Amniotic stem cell (primary cell): Measurements from ENCODE around the gene ASIC1.
"Not testable (repeated sequence)": the region's sequence is repeated elsewhere in the genome, so short reads cannot be mapped to it uniquely, and the experiment has no call there.

ENCODE experiments used
- DNase-seq: peaks from one replicate; lab custom pipeline; 2025; lab: John Stamatoyannopoulos, UW

The ASIC1 gene

DNA sequence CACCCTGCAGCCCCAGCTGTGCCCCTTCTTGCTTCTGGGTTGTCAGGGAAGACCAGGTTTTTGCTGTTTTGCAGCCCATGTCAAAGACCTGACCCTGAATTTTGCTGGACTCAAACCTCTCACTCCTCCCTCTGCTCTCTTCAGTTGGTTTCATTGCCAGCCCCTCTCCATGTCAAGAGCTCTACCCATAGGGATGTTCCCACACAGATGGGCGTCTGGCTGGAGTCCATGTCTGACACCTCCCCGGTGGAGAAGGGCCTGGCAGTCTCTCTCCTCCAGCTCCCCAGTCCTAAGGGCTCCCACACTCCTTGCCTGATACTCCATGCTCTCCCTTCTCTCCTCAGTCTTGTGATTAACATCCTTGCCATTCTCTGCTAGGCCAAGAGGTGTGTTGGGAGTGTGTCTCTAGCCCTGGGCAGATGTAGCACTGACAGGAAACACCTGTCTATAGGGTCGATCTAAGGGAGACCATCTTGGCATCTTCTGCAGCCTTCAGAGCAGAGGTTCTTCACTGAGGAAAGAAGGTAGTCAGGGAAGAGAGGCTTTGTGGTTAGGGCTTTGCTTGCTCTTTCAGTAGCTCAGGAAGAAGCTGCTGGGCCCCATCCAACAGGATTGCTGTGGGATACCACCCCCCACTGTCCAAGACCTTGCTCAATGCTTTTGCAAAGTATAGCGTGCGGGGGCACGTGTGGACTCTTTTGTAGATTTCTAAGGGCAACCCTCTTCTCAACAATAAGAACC is 4.7 kb downstream of the ASIC1 start:
- no peak for DNase-seq

DNA sequence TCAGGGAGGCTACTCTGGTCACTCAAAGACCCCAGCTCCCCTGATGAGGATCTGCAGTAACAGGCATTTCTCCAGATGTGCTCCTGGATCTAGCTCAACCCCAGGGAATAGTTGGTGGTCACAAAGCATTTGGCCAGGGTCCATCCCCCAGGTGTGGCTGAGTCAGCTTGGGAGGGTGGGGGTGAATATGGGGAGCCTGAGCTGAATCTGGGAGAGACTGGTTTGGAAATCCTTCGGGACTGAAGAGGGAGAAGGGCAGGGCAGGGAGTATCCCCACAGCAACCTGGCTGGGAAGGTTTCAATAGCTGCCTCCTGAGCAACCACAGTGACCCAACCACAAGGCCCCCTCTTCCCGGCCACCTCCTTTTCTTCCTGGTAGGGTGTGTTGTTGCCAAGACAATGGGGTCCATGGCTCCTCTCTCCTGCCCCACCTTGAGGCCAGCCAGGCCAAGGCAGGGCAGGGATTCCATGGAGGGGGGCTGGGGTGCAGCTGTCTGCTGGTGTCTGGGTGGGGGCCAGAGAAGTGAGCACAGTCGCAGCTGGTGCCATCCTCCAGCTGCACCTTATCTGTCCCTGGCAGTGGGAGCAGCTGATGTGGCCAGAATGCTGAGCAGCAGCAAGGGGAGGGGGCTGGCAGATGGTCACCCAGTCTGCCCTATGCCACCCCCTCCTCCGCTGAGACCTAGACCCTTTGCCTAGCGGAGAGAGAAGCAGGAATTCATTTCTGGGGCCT is 5.5 kb downstream of the ASIC1 start:
- DNase-seq, result no peak

DNA sequence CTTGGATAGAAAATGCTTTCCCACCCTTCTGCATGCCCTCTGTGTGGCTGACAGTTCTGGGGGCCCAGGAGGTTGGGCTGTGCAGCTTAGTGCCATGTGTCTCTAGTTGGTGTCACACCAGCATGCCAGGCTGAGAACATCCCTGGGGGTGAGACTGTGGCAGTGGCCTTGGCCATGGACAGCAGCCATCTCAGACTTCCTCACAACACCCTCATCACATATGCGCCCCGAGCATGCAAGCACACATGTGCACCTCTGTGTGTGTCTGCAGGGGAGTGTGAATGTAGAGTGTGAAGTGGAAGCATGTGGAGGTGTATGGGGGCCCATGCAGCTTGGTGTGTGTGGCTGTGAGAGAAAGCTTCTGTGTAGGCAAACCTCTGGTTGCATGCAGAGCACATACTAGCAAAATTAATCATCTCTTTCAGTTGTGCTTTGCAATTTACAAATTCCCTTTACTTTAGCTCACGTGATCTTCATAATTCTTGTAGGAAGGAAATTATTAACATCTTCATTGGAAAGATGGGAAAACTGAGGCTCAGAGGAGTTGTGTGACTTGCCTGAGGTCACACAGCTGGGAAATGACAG is 8.4 kb downstream of the ASIC1 start:
- DNase-seq, result no peak

DNA sequence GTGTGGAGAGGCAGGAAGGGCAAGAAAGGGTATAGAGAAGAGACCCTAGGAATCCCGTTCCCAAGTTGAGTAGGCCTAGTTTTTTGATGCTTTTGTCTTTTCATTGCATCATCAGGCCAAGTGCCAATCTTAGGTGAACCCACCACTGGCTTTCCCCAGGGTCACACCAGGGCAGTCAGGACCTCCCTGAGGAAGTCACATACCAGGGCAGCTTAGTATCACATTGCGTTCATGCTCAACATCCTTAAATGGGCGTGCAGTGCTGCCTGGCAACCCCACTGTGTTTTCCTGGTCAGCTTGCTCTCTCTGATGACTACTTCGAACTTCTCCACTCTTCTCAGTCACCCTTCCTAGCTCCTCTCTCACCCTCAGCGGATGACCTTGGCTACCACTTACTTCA is 9.0 kb downstream of the ASIC1 start:
- peak; percentile 69 for DNase-seq

DNA sequence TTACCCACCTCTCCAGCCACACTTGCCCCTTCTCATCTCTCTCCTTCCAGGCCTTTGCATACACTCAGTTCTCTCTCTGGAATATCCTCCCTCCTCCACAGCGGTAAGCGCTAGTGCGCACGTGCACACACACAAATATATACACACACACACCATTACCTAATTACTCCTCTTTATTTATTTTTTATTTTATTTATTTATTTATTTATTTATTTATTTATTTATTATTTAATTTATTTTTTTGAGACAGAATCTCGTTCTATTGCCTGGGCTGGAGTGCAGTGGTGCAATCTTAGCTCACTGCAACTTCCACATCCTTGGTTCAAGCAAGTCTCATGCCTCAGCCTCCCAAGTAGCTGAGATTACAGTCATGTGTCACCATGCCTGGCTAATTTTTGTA is 11.7 kb downstream of the ASIC1 start:
- no peak for DNase-seq

DNA sequence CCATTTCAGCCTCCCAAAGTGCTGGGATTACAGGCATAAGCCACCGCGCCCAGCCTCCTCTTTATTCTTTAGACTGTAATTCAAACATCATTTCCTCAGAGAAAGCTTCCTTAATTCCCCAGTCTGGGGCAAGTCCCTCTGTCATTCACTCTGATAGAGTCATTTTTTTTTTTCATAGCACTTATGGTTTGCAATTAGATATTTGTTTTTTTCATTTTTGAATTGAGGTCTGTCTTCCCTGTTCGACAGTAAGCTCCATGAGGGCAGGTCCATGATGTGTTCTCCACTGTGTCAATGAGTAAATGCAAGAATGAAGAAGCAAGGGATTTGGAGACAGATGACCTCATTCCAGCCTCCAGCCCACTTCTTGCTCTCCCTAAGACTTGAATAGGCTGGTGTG is 12.1 kb downstream of the ASIC1 start:
- no peak for DNase-seq

DNA sequence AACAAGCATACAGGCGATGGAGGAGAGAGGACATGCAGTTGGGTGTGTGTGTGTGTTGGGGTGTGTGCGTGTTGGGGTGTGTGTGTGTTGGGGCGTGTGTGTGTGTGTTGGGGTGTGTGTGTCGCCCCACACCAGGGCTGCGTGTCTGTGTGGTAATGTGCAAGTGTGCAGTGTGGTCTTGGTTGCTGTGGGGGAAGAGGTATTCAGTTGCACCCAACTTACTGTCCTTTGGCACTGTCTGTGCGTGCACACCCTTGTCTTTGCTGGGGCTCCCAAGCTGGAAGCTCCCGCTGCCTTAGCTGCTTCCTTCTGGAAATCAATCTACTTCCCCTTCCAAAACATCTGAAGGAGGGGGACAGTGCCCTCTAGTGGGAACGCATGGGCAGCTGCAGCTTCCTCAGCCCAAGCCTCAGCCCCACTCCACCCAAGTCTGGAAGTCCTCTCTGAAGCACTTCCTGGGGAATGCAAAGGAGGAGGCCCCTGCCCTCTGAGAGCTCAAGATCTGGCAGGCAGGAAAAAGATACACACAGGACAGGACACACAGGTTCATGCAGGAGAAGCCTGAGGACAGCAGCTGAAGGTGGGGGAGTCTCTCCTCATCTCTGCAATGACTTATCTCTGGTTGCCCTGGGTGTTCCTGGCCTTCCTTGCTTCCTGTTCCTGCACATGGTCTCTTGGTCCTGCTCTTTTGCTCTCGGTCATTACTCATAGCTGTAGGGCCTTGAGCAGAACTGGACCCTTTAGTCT is 13.1 kb downstream of the ASIC1 start:
- peak; percentile 38 for DNase-seq

DNA sequence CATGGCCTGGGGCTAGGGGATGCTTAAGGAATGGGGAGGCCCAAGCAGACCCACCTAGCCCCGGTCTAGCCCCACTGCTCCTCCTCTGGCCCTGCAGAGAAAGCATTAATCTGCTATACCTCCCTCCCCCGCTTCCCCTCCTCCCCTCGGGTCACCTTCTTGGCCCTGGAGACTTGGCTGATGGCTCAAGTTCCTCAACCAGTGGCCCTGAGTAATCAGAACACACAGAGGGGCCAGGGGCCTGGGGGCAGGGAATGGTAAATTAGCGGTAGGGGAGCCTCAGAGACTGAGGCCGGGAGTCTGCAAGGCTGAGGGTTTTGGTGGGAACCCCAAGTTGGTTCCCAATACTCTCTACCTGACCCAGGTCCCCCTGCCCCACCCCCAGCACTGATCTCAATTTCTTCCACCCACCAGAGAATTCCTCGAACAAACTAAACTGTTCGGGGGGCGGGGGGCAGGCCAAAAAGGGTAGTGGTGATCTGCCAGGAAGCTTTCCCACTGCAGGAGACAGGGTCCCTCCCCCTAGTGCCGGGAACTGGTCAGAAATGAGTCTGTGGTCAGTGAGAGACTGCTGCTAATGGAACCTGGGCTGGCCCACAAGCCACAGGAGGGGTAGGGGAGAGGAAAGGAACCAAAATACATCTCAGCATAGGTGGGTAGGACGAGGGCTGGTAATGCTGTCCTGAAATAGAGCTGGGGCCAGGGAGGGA is 15.0 kb downstream of the ASIC1 start:
- no peak for DNase-seq

DNA sequence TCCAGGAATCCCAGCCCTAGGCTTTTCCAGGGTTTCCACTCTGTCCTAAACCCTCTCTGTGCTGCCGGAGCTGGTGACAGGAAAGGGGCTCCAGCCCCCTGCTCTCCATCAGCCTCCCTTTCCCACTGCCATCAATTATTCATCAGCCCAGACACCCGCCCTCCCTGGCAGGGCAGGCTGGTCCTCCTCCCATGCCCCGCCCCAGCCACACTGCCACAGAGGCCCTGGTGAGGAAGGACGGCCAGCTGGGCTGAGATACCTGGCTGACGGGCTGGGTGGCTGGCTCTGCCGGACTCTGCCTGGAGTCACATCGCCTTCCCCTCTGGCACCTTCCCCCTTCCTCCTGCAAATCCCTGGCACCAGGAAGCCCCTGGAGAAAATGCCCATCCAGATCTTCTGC is 15.8 kb downstream of the ASIC1 start:
- DNase-seq, result no peak

DNA sequence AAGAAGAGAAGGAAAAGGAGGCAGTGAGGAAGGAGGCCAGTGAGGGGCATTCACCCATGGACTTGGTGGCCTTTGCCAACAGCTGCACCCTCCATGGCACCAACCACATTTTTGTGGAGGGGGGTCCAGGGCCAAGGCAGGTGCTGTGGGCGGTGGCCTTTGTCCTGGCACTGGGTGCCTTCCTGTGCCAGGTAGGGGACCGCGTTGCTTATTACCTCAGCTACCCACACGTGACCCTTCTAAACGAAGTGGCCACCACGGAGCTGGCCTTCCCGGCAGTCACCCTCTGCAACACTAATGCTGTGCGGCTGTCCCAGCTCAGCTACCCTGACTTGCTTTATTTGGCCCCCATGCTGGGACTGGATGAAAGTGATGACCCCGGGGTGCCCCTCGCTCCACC is 16.3 kb downstream of the ASIC1 start:
- no peak for DNase-seq

DNA sequence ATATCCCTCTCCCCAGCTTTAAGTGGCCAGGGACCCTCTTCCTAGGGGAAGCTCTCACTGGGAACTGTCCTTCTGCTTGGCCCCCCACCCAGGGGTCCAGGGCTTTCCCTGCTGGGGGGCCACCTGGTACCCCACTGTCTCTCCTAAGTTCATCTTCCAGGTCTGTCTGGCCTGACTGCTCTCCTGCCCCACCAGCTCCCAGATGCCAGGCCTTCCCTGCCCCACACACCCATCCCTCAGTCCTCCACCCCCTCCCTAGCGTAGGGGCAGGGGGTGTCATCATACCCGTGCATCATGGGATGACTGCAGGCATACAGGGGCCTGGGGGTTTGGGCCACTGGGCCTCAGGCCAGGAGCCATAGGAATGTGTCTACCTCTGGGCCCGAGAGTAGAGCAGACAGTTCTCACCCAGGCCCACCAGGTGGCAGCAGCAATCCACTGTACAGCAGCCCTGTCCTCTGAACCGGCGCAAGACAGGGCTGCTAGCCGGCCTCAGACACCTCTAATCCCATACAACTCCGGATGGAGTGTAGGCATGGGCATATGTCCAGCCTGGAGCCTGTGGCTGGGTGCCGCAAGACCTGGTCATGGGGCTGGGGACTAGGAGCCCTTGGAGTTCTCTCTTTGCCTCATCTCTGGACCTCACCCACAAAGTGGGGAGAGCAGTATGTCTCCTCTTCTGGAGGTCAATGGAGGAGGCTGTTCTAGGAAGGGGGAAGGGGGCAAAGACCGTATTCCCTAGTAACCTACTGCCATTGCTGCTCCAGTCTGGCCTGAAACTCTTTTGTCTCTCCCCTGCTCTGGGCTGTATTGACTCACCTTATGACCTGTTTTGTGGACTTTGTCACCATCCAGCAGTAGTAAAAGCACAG is 17.8 kb downstream of the ASIC1 start:
- peak; percentile 68 for DNase-seq

DNA sequence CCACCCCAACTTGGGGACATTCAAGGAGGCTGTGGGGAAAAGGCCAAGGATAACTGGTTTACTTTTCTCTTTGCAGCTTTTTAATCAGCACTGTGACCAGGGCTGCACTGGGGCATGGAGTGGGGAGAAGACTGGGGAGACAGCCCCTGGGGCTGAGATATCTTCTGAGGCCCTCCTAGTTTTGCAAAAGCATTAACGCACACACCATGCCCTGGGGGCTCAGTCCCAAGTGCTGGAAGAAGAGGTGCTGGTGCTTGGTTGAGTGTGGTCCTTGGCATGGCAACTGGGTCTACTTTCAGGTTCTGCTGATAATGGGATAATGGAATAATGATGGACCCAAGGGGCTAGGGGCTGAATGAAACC is 18.4 kb downstream of the ASIC1 start:
- DNase-seq, result no peak

DNA sequence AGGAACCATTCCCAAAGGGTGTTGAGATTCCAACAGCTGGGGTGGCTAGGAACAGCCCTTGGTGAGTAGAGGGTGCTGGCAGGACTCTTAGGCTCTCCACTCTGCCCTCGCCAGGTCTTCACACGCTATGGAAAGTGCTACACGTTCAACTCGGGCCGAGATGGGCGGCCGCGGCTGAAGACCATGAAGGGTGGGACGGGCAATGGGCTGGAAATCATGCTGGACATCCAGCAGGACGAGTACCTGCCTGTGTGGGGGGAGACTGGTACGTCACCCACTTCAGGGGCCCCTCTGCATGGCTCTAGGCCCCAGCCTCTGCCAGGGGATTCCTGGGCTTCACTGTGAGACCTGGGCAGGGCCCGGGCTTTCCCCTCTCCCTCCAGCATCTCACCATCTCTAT is 19.7 kb downstream of the ASIC1 start:
- DNase-seq, result no peak

DNA sequence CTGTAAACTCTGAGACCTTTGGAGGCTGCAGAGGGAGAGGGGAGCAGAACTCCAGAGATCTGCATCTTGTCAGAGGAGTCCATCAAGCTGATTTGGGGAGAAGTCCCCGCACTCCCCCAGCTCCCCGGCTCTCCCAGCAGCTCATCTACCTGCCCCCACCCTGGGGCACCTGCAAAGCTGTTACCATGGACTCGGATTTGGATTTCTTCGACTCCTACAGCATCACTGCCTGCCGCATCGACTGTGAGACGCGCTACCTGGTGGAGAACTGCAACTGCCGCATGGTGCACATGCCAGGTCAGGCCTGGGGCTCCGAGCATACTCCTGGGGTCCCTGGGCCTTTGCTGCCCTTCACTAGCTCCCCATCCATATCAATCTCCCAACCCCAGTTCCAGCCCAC is 20.9 kb downstream of the ASIC1 start:
- DNase-seq, result no peak

DNA sequence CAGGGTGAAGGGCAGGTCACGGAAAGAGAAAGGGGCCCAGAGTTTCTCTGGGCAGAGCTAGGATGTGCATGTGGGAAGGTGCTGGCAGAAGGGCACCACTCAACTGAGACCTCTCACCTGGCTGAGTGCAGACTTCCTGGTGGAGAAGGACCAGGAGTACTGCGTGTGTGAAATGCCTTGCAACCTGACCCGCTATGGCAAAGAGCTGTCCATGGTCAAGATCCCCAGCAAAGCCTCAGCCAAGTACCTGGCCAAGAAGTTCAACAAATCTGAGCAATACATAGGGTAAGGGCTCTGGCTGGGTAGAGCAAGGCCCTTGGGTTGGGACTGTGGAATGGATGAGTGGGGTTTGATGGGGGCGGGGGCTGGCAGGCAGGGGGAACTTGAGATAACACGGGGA is 22.4 kb downstream of the ASIC1 start:
- no peak for DNase-seq

DNA sequence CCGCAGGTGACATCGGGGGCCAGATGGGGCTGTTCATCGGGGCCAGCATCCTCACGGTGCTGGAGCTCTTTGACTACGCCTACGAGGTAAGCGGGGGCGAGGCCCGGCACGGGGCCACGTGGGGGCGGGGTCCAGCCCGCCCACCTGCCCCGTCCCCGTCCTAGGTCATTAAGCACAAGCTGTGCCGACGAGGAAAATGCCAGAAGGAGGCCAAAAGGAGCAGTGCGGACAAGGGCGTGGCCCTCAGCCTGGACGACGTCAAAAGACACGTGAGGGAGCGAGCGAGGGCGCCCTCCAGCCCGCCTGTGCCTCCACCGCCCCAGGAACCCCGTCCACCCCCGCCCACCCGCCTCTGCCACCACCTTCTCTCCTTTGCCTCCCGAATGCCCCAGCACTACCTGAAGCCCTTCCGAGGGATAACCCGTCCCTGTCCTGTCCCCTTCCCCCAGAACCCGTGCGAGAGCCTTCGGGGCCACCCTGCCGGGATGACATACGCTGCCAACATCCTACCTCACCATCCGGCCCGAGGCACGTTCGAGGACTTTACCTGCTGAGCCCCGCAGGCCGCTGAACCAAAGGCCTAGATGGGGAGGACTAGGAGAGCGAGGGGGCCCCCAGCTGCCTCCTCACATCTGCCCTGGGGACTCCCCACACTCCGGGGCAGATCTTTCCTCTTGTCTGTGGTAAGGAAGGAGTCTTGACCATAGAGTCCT is 23.9 kb downstream of the ASIC1 start:
- no peak for DNase-seq

DNA sequence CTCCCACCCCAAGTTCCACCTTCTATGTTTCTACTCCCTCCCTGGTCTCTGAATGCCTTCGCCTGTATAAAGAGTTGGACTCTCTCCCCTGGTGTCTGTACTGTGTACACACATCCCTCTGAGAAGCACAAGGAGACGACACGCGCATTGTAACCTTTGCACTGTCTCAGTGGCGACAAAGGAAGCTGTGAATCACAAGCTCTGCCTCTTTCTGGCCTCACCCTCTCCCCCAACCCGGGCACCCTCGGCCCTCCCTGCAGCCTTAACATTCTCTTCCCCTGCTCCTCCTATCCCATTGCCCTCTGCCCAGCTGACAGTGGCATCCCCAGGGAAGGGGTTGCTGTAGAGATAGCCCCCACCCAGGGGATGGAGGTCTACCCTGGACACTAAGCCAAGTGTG is 25.2 kb downstream of the ASIC1 start:
- no peak for DNase-seq

DNA sequence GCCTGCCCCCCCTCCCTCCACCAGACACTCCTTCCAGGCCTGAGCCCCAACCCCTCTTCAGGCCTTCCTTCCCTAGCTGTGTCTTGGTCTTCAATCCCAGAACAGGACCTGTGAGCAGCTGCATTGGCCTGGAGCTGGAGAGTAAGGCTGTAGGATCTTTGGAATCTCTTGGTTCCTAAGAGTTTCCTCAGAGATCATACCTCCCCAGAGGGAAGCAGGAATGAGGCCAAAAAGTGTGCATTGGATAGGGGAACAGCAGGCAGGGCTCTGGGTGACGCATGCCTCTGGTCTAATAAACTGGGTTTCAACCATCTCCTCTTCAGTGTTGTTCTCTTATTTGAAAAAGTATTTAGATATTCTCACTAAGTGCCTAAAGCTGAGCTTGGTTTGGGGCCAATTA is 25.9 kb downstream of the ASIC1 start:
- DNase-seq, result no peak

DNA sequence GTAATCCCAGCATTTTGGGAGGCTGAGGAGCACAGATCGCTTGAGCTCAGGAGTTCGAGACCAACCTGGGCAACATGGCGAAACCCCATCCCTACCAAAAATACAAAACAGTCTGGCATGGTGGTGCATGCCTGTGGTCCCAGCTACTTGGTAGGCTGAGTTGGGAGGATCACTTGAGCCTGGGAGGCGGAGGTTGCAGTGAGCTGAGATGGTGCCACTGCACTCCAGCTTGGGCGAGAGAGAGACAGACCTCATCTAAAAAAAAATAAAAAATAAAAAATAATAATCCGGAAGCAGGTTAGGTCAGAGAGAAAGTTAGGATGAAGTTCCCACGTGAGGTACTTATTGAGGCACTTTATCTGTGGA is 27.0 kb downstream of the ASIC1 start:
- not testable (repeated sequence) for DNase-seq

DNA sequence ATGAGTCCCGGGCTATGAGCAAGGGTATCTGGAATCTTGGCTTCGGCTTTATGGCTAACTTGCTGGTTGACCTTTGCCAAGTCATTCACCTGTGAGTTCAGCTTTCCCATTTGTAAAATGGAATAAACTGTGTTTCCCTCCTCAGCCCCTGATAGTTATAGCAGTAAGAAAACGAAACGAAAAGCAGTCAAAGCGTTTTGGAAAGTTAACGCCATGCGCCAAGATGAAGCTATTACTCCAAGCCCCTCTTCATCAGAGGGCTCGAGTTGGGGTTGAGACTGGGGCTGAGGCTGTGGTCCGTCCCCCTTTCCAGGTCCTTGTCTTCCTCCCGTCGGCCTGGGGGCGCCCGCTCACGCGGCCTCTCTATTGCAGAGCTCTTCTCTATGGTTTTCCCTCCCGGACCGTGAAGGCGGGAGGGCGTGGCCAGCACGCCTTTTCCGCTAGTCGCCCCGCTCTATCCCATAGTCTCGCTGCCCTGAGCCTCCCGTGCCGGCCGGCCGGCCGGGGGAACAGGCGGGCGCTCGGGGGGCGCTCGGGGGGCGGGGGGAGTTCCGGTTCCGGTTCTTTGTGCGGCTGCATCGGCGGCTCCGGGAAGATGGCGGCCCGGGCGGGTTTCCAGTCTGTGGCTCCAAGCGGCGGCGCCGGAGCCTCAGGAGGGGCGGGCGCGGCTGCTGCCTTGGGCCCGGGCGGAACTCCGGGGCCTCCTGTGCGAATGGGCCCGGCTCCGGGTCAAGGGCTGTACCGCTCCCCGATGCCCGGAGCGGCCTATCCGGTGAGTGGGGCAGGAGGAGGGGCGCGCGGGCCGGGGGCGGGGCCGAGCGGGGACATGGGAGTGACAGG is 27.6 kb downstream of the ASIC1 start, which contains the start of gene SMARCD1:
TSS of gene SMARCD1 (plus strand) at position 568 of the 840 bp plus-strand sequence. CDS start at position 596, 28 bp downstream.
- peak; percentile 85 for DNase-seq
